ENCODE data around the gene HIVEP1. TPM values are rescaled to one million over a fixed set of nuclear protein-coding genes. Genes with fewer than 3 reads are reported as not detected.

Gene HIVEP1
- total RNA-seq, 2 donors from 2014 or later, result 35.2 to 38.0 TPM

GRCh38 chr6:12048609-12049008, 36.5 kb downstream of the HIVEP1 start:
- intact Hi-C loops (cut with DNase I), result no loop called here
- Histone ChIP-seq H3K4me3 (no peak overlapping the region), H3K27me3 (replicated peaks; ENCODE audit: insufficient read depth) (no peaks in the 10 kb centered on the region), H3K4me1 (replicated peaks) (no peaks in the 10 kb centered on the region), H3K36me3 (no peaks in the 10 kb centered on the region), H3K27ac (no peak overlapping the region), H3K9me3 (no peaks in the 10 kb centered on the region)
- no peak for TF ChIP-seq POLR2AphosphoS5 (IDR thresholded peaks at IDR 0.05)
- no peak for TF ChIP-seq POLR2A (IDR thresholded peaks at IDR 0.05)
- no peak for TF ChIP-seq CTCF (IDR thresholded peaks at IDR 0.05)
- DNase-seq (ENCODE audit: low spot score), result no peak
- 81% methylated on average over 2 of the region's 2 CpGs for WGBS

GRCh38 chr6:12049165-12049564, 37.1 kb downstream of the HIVEP1 start:
- no peak for TF ChIP-seq POLR2AphosphoS5 (IDR thresholded peaks at IDR 0.05)
- TF ChIP-seq CTCF (IDR thresholded peaks at IDR 0.05), result no peak
- TF ChIP-seq POLR2A (IDR thresholded peaks at IDR 0.05), result no peak
- Histone ChIP-seq H3K4me3 (no peak overlapping the region), H3K9me3 (no peaks in the 10 kb centered on the region), H3K27me3 (replicated peaks; ENCODE audit: insufficient read depth) (no peaks in the 10 kb centered on the region), H3K4me1 (replicated peaks) (no peaks in the 10 kb centered on the region), H3K36me3 (no peaks in the 10 kb centered on the region), H3K27ac (no peak overlapping the region)
- WGBS, result 90% methylated on average over 7 of the region's 7 CpGs
- DNase-seq (ENCODE audit: low spot score), result no peak
- intact Hi-C loops (cut with DNase I), result no loop called here

DNA sequence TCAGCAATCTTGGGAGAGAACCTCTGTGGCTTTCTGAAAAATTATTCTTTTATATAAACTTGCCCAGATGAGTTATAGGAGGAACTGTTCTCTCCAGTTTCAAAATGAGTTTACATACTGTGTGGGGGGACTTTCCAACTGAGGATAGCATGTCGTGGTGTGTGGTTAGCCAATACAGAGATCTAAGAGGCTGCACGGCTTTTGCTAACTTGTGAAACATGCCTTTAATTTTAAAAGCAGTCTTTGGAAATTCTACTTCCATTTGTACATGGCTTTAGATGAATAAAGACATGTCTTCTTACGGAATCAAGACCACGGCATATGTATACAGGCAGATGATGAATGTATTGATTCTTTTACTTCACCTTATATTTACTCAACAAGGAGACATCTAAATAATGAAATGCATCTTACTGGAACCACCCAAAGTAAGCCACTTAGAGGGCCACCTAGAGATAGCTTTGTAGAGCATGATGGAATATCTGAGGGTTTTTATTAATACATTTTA, 39.8 kb downstream of the HIVEP1 start:
- no peaks in the 10 kb centered on the region for H3K36me3 ChIP-seq
- TF ChIP-seq CTCF (IDR thresholded peaks at IDR 0.05), result no peak
- TF ChIP-seq POLR2A (IDR thresholded peaks at IDR 0.05), result no peak
- no peak for TF ChIP-seq POLR2AphosphoS5 (IDR thresholded peaks at IDR 0.05)
- intact Hi-C loops (cut with DNase I), result no loop called here
- no peak overlapping the region for H3K27ac ChIP-seq
- no peak for DNase-seq (ENCODE audit: low spot score)
- 39% methylated on average over 4 of the region's 4 CpGs for WGBS
- no peak overlapping the region for H3K4me3 ChIP-seq
- H3K4me1 ChIP-seq (replicated peaks), result no peaks in the 10 kb centered on the region
- no peaks in the 10 kb centered on the region for H3K9me3 ChIP-seq
- H3K27me3 ChIP-seq (replicated peaks; ENCODE audit: insufficient read depth), result no peaks in the 10 kb centered on the region

DNA sequence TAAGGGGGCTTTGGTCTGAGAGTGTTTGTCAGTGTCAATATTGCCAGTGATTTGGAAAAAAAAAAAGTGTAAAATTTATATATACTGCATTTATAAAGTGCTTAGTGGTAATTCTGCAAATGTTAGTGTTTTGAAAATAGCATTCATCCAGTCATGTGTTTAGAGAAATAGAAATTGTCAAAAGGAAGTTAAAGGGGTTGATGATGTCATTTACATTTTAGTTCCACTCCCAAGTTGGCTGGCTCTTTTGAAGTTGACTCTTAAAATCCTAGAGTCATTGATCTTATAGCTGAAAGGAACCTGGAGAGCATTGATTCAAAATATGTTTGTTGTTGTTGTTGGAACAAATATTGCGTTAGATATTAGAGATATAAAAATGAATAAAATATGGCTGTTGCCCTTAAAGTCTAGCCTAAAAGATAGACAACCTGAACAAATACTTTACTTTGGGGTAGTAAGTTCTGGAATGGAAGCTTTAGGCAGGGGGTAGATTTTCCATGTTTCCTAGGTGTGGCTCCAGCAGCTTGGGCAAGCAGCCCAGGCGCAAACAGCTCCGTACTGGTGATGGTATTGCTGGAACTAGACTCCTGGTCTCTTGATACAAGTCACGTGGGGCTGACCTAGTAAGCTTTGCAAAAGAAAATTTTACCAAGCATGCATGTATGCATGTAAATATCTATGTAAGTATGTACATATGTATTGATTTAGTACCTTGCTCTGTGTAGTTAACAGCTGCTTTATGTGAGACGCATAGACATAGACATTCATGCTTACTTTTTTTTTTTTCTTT, 46.3 kb downstream of the HIVEP1 start:
- WGBS, result 79% methylated on average over 5 of the region's 5 CpGs
- Histone ChIP-seq H3K4me3 (no peak overlapping the region), H3K9me3 (no peaks in the 10 kb centered on the region), H3K27me3 (replicated peaks; ENCODE audit: insufficient read depth) (no peaks in the 10 kb centered on the region), H3K36me3 (no peaks in the 10 kb centered on the region), H3K4me1 (replicated peaks) (no peaks in the 10 kb centered on the region), H3K27ac (no peak overlapping the region)
- intact Hi-C loops (cut with DNase I), result no loop called here
- no peak for TF ChIP-seq POLR2AphosphoS5 (IDR thresholded peaks at IDR 0.05)
- TF ChIP-seq CTCF (IDR thresholded peaks at IDR 0.05), result no peak
- no peak for TF ChIP-seq POLR2A (IDR thresholded peaks at IDR 0.05)
- DNase-seq (ENCODE audit: low spot score), result no peak

Measured in prostate gland (tissue), 2 donors.